GM18861 (cell line): Measurements from ENCODE around the gene METTL23.
A peak's percentile ranks its signal among the peaks of the same experiment; 100 is the strongest.
"Not testable (repeated sequence)": the region's sequence is repeated elsewhere in the genome, so short reads cannot be mapped to it uniquely, and the experiment has no call there.

ENCODE experiments used
- ATAC-seq: cut with Tn5 transposase; IDR thresholded peaks from one replicate; pipeline ENCODE4 v1.9.1; 2021; ENCODE audit not compliant: unreplicated experiment

Gene METTL23

GRCh38 chr17:76695059-76695831, 31.4 kb upstream of the METTL23 start:
- ATAC-seq: no peak

DNA sequence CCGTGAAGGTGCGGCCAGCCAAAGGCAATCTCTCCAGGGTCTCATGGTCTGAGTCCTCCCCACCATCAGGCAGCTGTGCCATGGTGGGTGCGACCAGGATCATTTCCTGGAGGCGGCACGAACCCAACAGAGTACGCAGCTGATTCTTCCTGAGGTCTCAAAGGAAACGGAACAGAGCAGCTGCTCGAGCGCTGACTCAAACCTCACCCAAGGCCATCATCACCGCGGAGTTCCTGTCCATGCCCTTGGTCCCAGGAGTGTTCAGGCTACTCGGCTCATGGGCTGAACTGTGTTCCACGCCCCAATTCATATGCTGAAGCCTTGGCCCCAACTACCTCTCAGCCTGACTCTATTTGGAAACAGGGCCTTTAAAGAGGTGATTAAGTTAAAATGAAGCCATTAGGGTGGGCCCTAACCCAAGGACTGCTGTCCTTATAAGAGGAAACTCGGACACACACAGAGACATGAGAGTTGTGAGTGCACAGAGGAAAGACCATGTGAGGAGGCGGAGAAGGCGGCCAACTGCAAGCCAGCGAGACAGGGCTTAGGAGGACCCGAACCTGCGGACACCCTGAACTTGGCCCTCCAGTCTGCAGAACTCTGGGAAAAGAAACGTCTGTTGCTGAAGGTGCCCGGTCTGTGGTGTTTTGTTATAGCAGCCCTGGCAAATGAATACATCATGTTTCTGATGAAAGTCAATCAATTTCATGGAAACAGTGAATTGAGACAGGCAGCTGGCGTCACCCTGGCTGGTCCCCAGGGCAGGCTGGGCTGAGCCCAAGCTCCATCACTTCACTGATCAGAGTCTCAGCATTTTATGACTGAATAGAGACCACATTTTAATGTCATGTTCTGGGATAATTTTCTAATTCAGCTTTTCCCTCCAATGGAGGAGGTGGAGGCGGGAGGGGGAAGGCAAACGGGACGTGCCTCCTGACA, 29.6 kb upstream of the METTL23 start:
- ATAC-seq: peak; percentile 59

- no peak for ATAC-seq
Observed at GRCh38 chr17:76697702-76698465, 28.8 kb upstream of the METTL23 start.

DNA sequence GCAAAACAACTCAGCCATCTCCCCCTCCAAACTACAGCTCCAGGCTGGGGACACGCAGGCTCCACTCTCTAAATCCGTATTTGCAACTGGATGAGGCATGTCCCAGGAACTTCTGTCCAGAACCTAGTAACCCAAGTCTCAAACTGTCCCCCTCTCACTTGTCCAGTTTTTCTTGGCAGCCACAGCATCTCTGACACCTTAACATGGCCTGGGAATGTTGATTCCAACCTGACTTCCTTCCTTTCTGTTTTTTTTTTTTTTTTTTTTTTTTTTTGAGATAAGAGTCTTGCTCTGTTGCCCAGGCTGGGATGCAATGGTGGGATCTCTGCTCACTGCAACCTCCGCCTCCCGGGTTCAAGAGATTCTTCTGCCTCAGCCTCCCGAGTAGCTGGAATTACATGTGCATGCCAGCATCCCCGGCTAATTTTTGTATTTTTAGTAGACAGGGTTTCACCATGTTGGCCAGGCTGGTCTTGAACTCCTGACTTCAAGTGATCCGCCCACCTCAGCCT, 28.1 kb upstream of the METTL23 start:
- not testable (repeated sequence) for ATAC-seq

- no peak for ATAC-seq
Observed at GRCh38 chr17:76700270-76700616, 26.4 kb upstream of the METTL23 start.

DNA sequence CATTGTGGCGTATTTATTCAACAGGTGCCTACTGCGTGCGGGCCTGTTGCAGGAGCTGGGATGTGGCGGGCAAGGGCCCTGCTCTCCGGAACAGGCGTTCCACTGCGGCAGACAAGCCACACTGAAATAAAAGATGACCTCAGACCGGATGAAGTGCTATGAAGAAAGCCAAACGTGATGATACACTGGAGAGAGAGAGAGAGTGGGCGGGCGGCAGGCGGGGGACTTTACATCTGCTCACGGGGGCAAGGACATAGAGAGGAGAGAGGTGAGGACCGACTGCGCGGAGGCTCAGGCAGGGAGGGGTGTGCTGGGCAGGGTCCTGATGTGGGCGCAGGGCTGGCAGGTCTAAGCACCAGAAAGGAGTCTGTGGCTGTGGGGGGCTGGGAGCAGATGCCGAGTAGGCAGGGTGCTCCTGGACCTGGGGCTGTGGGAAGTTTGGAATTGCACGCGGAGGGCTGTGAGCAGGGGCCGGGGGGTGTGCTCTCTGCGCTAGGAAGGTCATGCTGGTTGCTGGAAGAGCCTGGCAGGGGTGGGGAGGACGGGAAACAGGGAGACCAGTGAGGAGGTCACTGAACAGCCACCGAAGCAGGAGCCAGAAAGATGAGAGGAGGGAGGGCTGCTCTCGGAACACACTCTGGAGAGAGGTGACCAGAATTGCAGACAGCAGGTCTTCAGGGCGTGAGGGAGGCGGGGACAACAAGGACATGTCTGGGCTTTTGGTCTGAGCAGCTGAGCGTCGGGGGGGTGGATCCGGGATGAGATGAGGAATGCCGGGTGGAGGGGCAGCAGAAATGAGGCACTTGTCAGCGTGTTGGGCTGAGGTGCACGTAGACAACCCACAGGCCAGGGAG, 25.8 kb upstream of the METTL23 start:
- no peak for ATAC-seq

GRCh38 chr17:76701471-76701967, 25.1 kb upstream of the METTL23 start:
- ATAC-seq: no peak

- ATAC-seq: no peak
Observed at GRCh38 chr17:76702076-76702475, 24.6 kb upstream of the METTL23 start.

DNA sequence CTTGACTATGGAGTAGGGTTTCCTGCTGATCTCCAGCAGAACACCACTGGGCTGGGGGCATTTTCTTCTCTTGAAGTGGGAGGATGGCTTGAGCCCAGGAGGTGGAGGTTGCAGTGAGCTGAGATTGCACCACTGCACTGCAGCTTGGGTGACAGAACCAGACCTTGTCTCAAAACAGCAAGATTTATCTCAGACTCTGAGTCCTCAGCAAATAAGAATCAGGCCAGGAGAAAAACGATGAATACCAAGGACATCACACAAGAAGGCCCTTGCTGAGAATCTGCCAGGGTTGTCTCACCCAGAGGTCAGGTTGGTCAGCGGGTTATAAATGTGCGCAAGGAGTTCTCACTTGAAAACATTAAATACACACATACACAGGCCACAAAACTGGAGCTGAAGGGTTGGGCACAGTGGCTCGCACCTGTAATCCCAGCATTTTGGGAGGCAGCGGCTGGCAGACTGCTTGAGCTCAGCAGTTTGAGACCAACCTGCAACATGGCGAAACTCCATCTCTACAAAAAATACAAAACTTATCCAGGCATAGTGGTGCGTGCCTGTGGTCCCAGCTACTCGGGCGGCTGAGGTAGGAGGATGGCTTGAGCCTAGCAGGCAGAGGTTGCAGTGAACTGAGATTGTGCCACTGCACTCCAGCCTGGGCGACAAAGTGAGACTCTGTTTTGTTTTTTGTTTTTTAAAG, 23.6 kb upstream of the METTL23 start:
- ATAC-seq: no peak

- ATAC-seq: no peak
Observed at GRCh38 chr17:76704805-76705204, 21.8 kb upstream of the METTL23 start.

GRCh38 chr17:76706817-76707216, 19.8 kb upstream of the METTL23 start:
- no peak for ATAC-seq

GRCh38 chr17:76707985-76708807, 18.4 kb upstream of the METTL23 start:
- ATAC-seq: no peak

- no peak for ATAC-seq
Observed at GRCh38 chr17:76709077-76709950, 17.3 kb upstream of the METTL23 start.

DNA sequence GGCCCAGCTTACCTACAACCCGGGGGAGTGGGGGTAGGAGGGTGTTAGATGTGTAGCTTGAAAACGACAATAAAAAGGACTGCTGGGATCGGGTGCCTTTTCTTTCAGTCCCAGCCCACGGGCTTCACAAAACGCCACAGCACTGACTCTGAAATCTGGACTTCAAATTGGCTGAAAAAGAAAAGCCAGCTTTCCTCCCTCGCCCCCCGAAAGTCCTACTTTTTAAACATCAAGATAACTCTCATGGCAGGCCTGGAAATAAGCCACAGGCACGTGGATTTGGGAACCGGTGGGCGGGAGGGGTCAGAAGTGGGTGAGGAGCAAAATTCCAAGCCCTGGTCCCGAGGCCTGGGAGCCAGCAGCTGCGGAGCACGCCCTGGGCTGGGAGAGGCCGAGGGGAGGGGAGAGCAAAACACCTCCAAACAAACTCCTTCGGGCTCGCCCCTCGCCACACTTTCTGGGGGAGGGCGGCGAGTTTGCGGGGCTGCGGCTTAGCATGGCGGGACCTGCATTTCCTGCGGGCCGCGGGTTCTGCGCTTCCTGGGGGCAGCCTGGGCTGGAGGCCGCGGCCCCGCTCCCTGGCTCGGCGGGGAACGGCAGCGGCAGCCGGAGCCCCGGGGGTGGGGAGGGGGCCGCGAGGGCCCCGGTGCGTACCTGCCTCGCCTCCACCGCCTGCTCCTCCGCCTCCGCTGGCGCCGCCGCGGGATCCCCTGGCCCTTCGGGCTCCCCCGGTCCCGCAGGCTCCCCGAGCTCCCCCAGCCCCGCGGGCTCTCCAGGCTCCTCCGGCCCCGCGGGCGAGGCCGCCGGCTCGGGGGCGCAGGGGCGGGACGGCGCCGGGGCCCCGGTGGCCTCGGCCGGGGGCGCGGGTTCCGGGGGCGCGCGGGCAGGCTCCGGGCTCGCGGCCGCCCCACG, 16.4 kb upstream of the METTL23 start:
- not testable (repeated sequence) for ATAC-seq

DNA sequence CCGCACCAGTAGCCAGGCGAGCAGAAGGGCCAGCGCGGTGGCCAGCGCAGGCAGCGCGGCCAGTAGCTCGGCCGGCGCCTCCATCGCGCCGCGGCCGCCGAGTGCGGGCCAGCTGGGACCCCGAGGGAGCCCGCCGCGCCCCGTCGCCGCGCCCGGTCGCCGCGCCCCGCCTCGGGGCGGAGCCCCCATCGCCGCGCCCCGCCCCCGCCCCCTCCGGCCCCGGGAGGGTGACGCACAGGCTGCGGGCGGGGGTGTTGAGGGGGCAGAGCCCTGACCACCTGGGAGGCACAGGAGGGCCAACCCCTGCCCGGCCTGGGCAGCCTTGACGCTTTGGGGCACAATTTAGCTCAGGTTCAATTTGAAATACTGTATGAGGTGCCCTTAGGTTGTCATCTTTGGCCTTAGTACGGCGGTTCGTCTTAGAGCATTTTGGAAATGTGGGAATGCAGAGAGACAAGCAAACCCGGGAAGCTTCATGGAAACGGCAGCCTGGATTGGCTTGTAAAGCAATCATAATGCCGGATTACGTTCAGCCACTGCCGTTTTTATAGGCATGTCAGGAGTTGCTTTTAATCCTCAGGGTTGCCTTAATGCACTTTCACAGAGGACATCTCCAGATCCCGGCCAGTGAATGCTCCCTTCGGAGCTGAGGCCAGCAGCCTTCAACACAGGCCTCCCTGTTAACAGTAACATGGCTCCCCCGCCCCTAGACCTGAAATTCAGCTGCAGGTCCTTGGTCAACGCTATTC, 15.6 kb upstream of the METTL23 start, which contains the start of gene MXRA7:
TSS of gene MXRA7 (minus strand) at position 103 of the 749 bp plus-strand sequence. CDS start at position 84, 19 bp downstream.
- ATAC-seq: no peak

DNA sequence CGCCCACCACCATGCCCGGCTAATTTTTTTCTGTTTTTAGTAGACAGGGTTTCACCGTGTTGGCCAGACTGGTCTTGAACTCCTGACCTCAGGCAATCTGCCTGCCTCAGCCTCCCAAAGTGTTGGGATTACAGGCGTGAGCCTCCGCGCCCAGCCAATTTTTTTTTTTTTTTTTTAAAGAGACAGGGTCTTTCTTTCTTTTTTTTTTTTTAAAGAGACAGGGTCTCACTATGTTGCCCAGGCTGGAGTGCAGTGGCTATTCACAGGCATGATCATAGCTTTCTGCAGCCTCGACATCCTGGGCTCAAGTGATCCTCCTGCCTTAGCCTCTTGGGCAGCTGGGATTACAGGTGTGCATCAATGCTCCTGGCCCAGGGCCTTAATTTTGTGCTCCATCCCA, 14.3 kb upstream of the METTL23 start:
- not testable (repeated sequence) for ATAC-seq
